Testis (tissue), 2 donors: Measurements from ENCODE around the gene GRIP1.

ENCODE experiments used
- POLR2A ChIP-seq: fragments of 450-650 bp; IDR thresholded peaks from one replicate; pipeline ENCODE4 v1.6.1; 2017; ENCODE audit warnings: antibody characterized with exemption, mild to moderate bottlenecking, moderate library complexity
- TF ChIP-seq, protein P1 (sequence below), 3 experiments: fragments of 450-650 bp in 2 of 3; fragments of 200-600 bp in 1 of 3; sonication (generic) in 1 of 3; IDR thresholded peaks; one replicate each; pipeline ENCODE4 v1.5.1; 2016 to 2019; ENCODE audit warnings: antibody characterized with exemption in 3 of 3, mild to moderate bottlenecking in 2 of 3, moderate library complexity in 1 of 3

DNA sequence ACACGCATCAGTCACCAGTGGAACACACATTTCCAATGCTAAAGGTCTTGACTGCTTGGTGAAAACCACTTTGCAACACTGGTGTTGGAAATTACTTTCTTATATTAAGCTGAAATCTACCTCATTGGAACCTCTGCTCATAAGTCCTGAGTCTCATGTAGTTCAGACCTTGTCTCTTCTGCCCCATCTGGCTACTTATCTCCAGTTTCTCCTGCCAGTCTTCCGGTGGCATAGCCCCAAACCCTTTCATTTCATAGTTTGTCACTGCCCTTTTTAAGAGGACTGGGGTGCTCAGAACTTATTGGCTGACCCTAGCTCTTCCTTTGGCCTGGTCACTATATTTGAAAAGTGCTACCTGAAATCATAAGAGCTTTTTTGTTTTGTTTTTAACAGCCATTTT is 332.9 kb downstream of the GRIP1 start:
- TF ChIP-seq, protein P1, sequence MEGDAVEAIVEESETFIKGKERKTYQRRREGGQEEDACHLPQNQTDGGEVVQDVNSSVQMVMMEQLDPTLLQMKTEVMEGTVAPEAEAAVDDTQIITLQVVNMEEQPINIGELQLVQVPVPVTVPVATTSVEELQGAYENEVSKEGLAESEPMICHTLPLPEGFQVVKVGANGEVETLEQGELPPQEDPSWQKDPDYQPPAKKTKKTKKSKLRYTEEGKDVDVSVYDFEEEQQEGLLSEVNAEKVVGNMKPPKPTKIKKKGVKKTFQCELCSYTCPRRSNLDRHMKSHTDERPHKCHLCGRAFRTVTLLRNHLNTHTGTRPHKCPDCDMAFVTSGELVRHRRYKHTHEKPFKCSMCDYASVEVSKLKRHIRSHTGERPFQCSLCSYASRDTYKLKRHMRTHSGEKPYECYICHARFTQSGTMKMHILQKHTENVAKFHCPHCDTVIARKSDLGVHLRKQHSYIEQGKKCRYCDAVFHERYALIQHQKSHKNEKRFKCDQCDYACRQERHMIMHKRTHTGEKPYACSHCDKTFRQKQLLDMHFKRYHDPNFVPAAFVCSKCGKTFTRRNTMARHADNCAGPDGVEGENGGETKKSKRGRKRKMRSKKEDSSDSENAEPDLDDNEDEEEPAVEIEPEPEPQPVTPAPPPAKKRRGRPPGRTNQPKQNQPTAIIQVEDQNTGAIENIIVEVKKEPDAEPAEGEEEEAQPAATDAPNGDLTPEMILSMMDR (IDR thresholded peaks at IDR 0.05), result no peak
- no peak for TF ChIP-seq POLR2A
